NOMO-1 treated with DMSO at 0.1 percent for 48 hours (cell line): ENCODE measurements around the gene NUDT7.
A peak's percentile ranks its signal among the peaks of the same experiment; 100 is the strongest.

Source experiments
- DNase-seq: peaks from one replicate; lab custom pipeline; 2025; ENCODE audit not compliant: unreplicated experiment; lab: John Stamatoyannopoulos, UW

NUDT7 gene

GRCh38 chr16:77775911-77776909, 53.9 kb downstream of the NUDT7 start:
- no peak for DNase-seq

- DNase-seq, result no peak
Measured at GRCh38 chr16:77777745-77778144, 55.4 kb downstream of the NUDT7 start.

- no peak for DNase-seq
Measured at GRCh38 chr16:77780378-77780837, 58.1 kb downstream of the NUDT7 start.

GRCh38 chr16:77781091-77781490, 58.8 kb downstream of the NUDT7 start:
- no peak for DNase-seq

- DNase-seq, result peak; percentile 31
Measured at GRCh38 chr16:77782694-77783093, 60.4 kb downstream of the NUDT7 start.

- DNase-seq, result no peak
Measured at GRCh38 chr16:77784441-77785372, 62.4 kb downstream of the NUDT7 start.

GRCh38 chr16:77785373-77785764, 63.1 kb downstream of the NUDT7 start:
- no peak for DNase-seq

- DNase-seq, result no peak
Measured at GRCh38 chr16:77786186-77786847, 64.0 kb downstream of the NUDT7 start.

GRCh38 chr16:77787452-77787851, 65.1 kb downstream of the NUDT7 start:
- DNase-seq, result no peak

GRCh38 chr16:77788181-77789084, 66.1 kb downstream of the NUDT7 start, which contains the start of gene VAT1L:
TSS of gene VAT1L (plus strand) at chr16:77788564. CDS start at chr16:77788683, 119 bp downstream.
- DNase-seq, result peak; percentile 11

- DNase-seq, result no peak
Measured at GRCh38 chr16:77789085-77790008, 67.0 kb downstream of the NUDT7 start.

- DNase-seq, result no peak
Measured at GRCh38 chr16:77790009-77790372, 67.7 kb downstream of the NUDT7 start.

- DNase-seq, result no peak
Measured at GRCh38 chr16:77790912-77791311, 68.6 kb downstream of the NUDT7 start.
